Testis (tissue), 3 donors: Measurements from ENCODE around the gene ARHGAP22. TPM values are rescaled to one million over a fixed set of nuclear protein-coding genes. Genes with fewer than 3 reads are reported as not detected.
"Not testable (repeated sequence)": the region's sequence is repeated elsewhere in the genome, so short reads cannot be mapped to it uniquely, and the experiment has no call there.

Source experiments
- DNase-seq: peaks from one replicate; pipeline ENCODE4 v3.0.0-alpha.2; 2019
- H3K27ac ChIP-seq, 2 donors: fragments of 200-600 bp; sonication (generic); one replicate each; pipeline ENCODE4 v1.5.1; 2019
- H3K27me3 ChIP-seq: fragments of 200-600 bp; sonication (generic); one replicate; pipeline ENCODE4 v1.5.1; 2019
- H3K36me3 ChIP-seq: fragments of 200-600 bp; sonication (generic); one replicate; pipeline ENCODE4 v1.5.1; 2017; ENCODE audit warnings: low read depth; ENCODE audit errors: missing control alignments
- H3K4me1 ChIP-seq: fragments of 200-600 bp; sonication (generic); one replicate; pipeline ENCODE4 v1.5.1; 2019
- H3K4me3 ChIP-seq, 2 donors: fragments of 200-600 bp; sonication (generic); one replicate each; pipeline ENCODE4 v1.5.1; 2017 to 2019
- H3K9me3 ChIP-seq: fragments of 200-600 bp; sonication (generic); one replicate; pipeline ENCODE4 v1.5.1; 2017
- POLR2A ChIP-seq: fragments of 450-650 bp; IDR thresholded peaks from one replicate; pipeline ENCODE4 v1.6.1; 2017; ENCODE audit warnings: antibody characterized with exemption, mild to moderate bottlenecking, moderate library complexity
- WGBS, 2 donors: methylation state at CpG; one replicate each; pipeline ENCODE4 v1.1.5; 2018; 5-methylcytosine and 5-hydroxymethylcytosine counted together
- intact Hi-C: fragments of 100-400 bp; cut with DNase I; formaldehyde crosslinking; loops from one replicate; pipeline ENCODE4 v1.15.1; 2023; ENCODE audit warnings: low total_unique reads
- polyA plus RNA-seq: library from polyadenylated mRNA; stranded (reverse); fragments of 350-450 nt; fragmentation: Illumina TruSeq; extraction: RNeasy Lipid Tissue Mini Kit (QIAGEN cat#74804); gene quantifications from one replicate; pipeline ENCODE4 v1.2.3, GENCODE V29; 2014; ENCODE audit warnings: low read depth, low replicate concordance; ENCODE audit not compliant: insufficient read depth
- total RNA-seq, 2 donors: library from RNA; depleted of rRNA; stranded (reverse); fragments of >200 nt; gene quantifications; one replicate each; pipeline ENCODE4 v1.2.3, GENCODE V29; 2016
- TF ChIP-seq, protein P1 (sequence below), 3 experiments: fragments of 450-650 bp in 2 of 3; fragments of 200-600 bp in 1 of 3; sonication (generic) in 1 of 3; IDR thresholded peaks; one replicate each; pipeline ENCODE4 v1.5.1; 2016 to 2019; ENCODE audit warnings: antibody characterized with exemption in 3 of 3, mild to moderate bottlenecking in 2 of 3, moderate library complexity in 1 of 3

The ARHGAP22 gene
- total and polyA plus RNA-seq, 3 donors from 2014 or later = 6.2 to 11.9 (median 8.8) TPM

DNA sequence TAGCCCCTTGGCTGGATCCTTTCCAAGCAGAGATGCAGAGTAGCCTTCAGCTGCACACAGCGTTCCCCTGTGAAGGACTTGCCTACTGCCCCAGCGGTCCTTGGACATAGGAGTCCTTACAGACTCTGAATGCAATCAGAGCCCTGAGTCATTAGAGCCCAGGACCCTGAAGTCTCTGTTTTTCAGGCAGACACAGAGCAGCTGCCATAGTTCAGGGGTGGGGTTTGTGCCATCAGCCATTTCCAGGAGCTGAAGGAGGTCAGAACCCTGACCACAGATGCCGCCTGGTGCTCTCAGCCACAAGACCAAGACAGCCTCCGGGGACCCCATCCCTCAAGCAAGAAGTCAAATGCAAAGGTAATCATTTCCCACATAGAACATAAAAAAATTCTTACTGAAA, 47.0 kb upstream of the ARHGAP22 start:
- Histone ChIP-seq H3K4me3 (no peak overlapping the region), H3K4me1 (peaks cover 8% of the 10 kb centered on the region), H3K27me3 (no peaks in the 10 kb centered on the region), H3K36me3 (no peaks in the 10 kb centered on the region), H3K9me3 (no peaks in the 10 kb centered on the region), H3K27ac (no peak overlapping the region)
- no peak for TF ChIP-seq POLR2A
- TF ChIP-seq, protein P1, sequence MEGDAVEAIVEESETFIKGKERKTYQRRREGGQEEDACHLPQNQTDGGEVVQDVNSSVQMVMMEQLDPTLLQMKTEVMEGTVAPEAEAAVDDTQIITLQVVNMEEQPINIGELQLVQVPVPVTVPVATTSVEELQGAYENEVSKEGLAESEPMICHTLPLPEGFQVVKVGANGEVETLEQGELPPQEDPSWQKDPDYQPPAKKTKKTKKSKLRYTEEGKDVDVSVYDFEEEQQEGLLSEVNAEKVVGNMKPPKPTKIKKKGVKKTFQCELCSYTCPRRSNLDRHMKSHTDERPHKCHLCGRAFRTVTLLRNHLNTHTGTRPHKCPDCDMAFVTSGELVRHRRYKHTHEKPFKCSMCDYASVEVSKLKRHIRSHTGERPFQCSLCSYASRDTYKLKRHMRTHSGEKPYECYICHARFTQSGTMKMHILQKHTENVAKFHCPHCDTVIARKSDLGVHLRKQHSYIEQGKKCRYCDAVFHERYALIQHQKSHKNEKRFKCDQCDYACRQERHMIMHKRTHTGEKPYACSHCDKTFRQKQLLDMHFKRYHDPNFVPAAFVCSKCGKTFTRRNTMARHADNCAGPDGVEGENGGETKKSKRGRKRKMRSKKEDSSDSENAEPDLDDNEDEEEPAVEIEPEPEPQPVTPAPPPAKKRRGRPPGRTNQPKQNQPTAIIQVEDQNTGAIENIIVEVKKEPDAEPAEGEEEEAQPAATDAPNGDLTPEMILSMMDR (IDR thresholded peaks at IDR 0.05) = no peak
- no peak for DNase-seq
- 50 to 57% methylated on average over 3 to 4 of the region's 4 CpGs for WGBS, 2 donors
- intact Hi-C loops = no loop called here

DNA sequence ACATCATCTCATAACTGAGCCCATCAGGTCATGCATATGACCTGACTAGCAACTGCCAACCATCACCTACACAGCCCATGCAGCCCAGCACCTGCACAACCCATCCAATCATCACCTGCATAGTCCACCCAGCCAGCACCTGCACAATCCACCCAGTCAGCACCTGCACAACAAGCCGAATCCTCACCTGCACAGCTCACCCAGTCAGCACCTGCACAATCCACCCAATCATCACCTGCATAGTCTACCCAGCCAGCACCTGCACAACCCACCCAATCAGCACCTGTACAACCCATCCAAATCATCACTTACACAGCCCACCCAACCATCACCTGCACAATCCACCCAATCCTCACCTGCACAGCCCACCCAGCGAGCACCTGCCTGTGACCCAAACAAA, 46.4 kb upstream of the ARHGAP22 start:
- DNase-seq = no peak
- no peaks in the 10 kb centered on the region for H3K9me3 ChIP-seq
- 82 to 92% methylated on average over 2 of the region's 2 CpGs for WGBS, 2 donors
- intact Hi-C loops = no loop called here
- H3K27ac ChIP-seq = no peak overlapping the region
- TF ChIP-seq, protein P1 (IDR thresholded peaks at IDR 0.05) = no peak
- no peak for TF ChIP-seq POLR2A
- no peaks in the 10 kb centered on the region for H3K27me3 ChIP-seq
- H3K36me3 ChIP-seq = no peaks in the 10 kb centered on the region
- H3K4me1 ChIP-seq = peaks cover 8% of the 10 kb centered on the region
- no peak overlapping the region for H3K4me3 ChIP-seq

DNA sequence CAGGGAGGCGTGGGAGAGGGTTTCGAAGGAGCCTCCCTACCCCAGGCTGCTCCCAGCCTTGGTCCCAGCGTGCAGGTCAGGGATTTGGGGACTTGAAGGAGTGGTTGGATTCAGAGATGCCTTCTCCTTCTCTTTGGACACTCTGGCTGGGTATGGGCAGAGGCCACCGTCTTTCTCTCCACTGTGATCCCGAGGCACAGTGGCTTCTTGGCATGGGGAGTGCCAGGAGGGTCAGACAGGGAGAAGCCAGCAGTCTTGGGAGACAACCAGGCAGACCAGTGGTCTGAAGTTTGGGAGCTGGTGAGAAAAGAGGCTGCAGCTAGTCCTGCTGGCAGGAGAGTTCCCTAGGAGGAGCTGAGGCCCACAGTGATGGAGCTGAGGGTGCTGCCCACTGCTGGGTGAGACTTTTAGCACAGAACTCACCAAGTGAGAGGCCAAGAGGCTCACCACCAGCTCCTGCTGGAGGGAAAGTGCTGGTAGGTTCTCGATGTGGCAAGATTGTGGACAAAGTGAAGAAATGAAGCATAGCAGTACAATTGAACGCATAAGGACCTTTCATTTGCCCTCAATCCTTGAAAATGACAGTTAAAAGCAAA, 44.6 kb upstream of the ARHGAP22 start:
- no peak for TF ChIP-seq POLR2A
- TF ChIP-seq, protein P1 (IDR thresholded peaks at IDR 0.05) = no peak
- Histone ChIP-seq H3K36me3 (no peaks in the 10 kb centered on the region), H3K27me3 (no peaks in the 10 kb centered on the region), H3K27ac (no peak overlapping the region), H3K4me3 (no peak overlapping the region), H3K4me1 (no peaks in the 10 kb centered on the region), H3K9me3 (no peaks in the 10 kb centered on the region)
- WGBS, 2 donors = 83 to 85% methylated on average over 6 to 7 of the region's 7 CpGs
- no peak for DNase-seq
- intact Hi-C loops = no loop called here

DNA sequence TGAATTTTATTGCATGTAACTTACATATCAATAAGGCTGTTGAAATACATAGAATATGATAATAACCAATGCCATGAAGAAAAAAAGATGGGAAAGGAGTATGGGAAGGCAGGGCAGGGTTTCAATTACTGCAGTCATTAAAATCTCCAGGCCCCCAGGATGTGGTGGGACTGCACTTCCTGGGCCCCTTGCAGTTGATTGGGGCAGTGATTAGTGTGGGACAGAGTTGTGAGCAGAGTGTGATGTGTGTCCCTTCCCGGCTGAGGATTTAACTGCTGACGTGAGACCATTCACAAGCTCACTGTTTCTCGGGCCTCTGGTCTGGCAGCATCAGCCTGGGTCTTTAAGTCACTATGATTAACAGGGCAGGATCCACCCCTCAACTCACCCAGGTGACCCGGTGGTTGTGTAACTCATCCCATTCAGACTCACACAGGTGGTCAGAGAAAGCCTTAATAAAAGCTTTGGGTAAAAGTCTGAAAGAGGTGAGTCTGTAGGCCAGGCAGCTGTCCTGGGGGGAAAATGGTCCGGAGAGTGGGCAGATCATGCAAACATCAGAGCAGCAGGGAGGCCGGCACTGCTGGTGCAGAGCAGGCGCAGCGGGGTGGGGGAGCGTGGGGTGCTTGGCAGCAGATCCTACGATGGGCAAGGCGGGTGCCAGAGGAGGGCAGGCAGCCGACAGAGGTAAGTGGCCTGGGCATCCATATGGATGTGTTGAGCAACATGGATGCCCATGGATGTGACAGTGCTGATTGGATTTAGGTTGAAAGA, 43.5 kb upstream of the ARHGAP22 start:
- no peaks in the 10 kb centered on the region for H3K27me3 ChIP-seq
- DNase-seq = no peak
- H3K27ac ChIP-seq = no peak overlapping the region
- intact Hi-C loops = no loop called here
- no peak for TF ChIP-seq POLR2A
- TF ChIP-seq, protein P1 (IDR thresholded peaks at IDR 0.05) = no peak
- H3K4me3 ChIP-seq = no peak overlapping the region
- no peaks in the 10 kb centered on the region for H3K9me3 ChIP-seq
- 69 to 79% methylated on average over 4 to 12 of the region's 12 CpGs for WGBS, 2 donors
- no peaks in the 10 kb centered on the region for H3K36me3 ChIP-seq
- no peaks in the 10 kb centered on the region for H3K4me1 ChIP-seq

DNA sequence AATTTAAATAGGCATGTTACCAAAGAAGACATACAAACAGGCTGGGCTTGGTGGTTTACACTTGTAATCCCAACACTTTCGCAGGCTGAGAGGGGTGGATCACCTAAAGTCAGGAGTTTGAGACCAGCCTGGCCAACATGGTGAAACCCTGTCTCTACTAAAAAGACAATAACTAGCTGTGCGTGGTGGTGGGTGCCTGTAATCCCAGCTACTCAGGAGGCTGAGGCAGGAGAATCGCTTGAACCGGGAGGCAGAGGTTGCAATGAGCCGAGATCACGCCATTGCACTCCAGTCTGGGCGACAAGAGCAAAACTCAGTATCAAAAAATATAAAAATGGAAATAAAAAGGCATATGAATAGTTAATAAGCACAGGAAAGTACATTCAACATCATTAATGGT, 42.2 kb upstream of the ARHGAP22 start:
- WGBS, 2 donors = 92 to 98% methylated on average over 7 of the region's 7 CpGs
- intact Hi-C loops, H3K27me3 ChIP-seq, H3K36me3 ChIP-seq, DNase-seq, H3K9me3 ChIP-seq, H3K4me3 ChIP-seq, H3K4me1 ChIP-seq, H3K27ac ChIP-seq: not testable (repeated sequence)
